ENCODE measurements around the gene TBX4.

Gene TBX4

DNA sequence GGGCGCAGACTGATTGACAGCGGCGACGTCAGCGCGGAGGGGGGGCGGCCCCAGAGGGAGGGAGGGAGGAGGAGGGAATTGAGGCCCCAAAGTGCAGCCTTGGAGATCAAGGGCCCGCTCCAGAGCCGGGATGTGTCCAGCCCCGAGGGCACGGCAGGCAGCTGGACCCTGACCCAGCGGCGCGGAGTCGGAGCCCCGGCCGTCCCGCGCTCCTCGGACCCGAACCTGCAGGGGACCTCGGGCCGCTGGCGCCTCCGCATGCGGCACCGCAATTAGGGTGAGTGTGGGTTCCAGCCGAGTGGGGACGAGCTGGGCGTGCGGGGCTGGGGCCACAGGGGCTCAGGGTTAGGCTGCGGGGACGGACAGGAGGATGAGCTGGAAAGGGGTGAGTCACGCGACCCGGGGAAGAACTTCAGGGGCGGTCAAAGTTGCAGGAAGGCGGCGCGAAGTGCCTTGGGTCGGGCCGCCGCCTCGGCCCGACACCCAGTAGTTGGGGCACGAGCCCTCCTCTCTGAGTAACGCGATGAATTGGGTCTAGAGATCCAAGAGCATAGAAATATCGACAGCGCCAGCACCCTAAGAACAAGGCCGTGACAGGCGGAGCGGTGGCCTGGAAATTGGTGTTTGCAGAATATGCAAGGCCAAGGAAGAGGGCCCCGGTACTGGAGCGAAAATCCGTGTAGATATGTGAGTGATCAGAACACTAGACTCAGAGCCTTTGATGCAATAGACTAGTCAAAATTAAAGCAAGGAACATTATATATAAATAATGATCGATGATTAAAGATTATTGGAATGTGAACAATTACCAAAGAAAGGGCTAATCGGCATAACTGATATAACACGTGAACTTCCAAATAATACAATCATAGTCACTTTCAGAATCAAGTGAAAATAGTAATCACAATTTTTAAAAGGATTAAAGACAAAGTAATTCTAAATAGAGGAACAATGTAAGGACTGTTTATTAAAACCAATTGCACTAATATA is at the start of gene TBX4:
TBX4 (plus strand) TSS at position 122 of the 990 bp plus-strand sequence. CDS start 4,069 bp downstream, outside the sequence.
- Mint-ChIP-seq H3K36me3 (ENCODE audit: low read depth) (no peaks in the 10 kb centered on the region), H3K27me3 (peaks cover 67% of the 10 kb centered on the region), H3K4me1 (peaks cover 24% of the 10 kb centered on the region), H3K9me3 (no peaks in the 10 kb centered on the region), H3K27ac (no peak within 1 kb of the TSS), H3K4me3 (peak within 1 kb of the TSS; percentile 26)
- ATAC-seq: no peak
- no peak for DNase-seq

DNA sequence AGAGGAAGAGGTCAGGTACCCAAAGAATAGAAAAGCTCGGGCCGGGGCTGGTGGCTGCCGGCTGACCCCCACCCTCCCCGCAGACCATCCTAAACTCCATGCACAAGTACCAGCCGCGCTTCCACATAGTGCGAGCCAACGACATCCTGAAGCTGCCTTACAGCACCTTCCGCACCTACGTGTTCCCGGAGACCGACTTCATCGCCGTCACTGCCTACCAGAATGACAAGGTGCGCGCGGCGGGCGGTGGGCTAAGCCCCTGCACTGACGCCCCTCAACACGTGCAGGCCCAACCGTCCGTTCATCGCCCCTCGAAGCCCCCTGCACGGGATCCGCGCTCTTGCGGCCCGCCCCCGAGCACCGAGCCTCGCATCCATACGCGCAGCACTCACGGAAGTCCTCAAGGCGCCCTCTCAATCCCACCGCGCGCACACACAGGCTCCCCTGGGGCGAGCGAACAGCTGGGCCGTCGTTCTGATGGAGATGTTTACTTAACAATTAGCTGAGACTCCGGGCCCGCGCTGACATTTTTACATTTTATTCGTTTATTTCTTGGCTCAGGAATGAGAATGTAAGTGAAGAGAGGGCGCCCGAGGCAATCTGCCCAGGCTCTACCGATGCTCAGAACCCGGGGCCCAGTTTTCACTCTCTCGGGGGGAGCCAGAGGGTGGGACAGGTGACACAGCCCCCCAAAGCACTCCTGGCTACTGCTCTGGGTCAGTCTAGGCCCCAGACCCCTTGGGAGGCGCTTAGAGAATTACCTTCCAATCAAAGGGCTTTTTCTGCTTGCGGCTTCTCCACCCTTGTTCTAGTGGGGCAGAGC is 49.0 kb upstream of the TBX4 start:
- peaks cover 67% of the 10 kb centered on the region for H3K27me3 Mint-ChIP-seq
- peaks cover 42% of the 10 kb centered on the region for H3K4me1 Mint-ChIP-seq
- peaks cover 2% of the 10 kb centered on the region for H3K36me3 Mint-ChIP-seq (ENCODE audit: low read depth)
- no peak overlapping the region for H3K27ac Mint-ChIP-seq
- no peaks in the 10 kb centered on the region for H3K9me3 Mint-ChIP-seq
- no peak for ATAC-seq
- H3K4me3 Mint-ChIP-seq: peak overlapping the region; percentile 49
- DNase-seq: no peak

DNA sequence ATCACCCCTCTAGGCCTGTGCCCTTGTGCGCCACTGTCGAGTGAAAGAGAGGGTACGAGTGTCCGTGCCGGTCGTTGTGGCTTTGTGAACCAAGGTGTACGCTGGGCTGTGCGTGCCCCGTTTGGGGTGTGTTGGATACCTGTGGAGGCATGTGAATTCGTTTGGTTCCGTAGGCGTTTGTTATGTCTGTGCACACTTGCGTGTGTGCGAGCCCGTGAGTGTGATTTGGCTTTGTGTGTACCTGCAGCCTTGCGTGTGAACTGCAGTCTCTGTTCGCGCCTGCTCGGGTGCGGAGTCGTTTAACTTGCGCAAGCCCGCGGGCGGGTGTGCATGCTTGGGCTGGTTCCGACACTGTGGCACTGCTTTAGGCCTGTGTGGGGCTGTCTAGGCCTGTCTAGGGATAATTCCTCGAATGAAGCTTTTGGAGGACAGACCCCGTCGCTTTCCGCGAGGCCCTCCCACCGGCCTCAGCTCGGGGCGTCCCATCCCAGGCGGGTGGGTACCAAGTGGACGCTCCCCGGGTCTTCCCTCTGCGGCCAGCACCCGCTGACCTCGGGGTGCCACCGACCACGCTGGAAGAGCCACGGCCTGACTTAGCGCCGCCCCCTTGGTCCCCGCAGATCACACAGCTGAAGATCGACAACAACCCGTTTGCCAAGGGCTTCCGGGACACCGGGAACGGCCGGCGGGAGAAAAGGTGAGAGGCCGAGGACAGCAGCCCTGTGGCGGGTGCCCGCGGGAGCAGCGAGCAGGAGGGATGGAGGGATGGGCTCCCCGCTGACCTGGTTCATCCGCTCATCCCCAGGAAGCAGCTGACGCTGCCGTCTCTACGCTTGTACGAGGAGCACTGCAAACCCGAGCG is 48.2 kb upstream of the TBX4 start:
- no peak for ATAC-seq
- no peaks in the 10 kb centered on the region for H3K9me3 Mint-ChIP-seq
- H3K27me3 Mint-ChIP-seq: peaks cover 69% of the 10 kb centered on the region
- no peak overlapping the region for H3K27ac Mint-ChIP-seq
- H3K36me3 Mint-ChIP-seq (ENCODE audit: low read depth): no peaks in the 10 kb centered on the region
- no peak overlapping the region for H3K4me3 Mint-ChIP-seq
- DNase-seq: no peak
- H3K4me1 Mint-ChIP-seq: peaks cover 41% of the 10 kb centered on the region

DNA sequence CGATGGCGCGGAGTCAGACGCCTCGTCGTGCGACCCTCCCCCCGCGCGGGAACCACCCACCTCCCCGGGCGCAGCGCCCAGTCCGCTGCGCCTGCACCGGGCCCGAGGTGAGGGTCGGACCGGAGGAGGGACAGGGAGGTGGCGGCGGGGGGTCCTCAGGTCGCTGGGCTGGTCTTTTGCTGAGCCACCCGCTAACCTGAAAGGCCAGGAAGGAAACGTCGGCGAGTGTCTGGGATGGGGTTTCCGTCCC is 47.6 kb upstream of the TBX4 start:
- H3K4me1 Mint-ChIP-seq: peaks cover 41% of the 10 kb centered on the region
- no peaks in the 10 kb centered on the region for H3K36me3 Mint-ChIP-seq (ENCODE audit: low read depth)
- no peak overlapping the region for H3K4me3 Mint-ChIP-seq
- no peaks in the 10 kb centered on the region for H3K9me3 Mint-ChIP-seq
- peaks cover 68% of the 10 kb centered on the region for H3K27me3 Mint-ChIP-seq
- DNase-seq: no peak
- H3K27ac Mint-ChIP-seq: no peak overlapping the region
- no peak for ATAC-seq

DNA sequence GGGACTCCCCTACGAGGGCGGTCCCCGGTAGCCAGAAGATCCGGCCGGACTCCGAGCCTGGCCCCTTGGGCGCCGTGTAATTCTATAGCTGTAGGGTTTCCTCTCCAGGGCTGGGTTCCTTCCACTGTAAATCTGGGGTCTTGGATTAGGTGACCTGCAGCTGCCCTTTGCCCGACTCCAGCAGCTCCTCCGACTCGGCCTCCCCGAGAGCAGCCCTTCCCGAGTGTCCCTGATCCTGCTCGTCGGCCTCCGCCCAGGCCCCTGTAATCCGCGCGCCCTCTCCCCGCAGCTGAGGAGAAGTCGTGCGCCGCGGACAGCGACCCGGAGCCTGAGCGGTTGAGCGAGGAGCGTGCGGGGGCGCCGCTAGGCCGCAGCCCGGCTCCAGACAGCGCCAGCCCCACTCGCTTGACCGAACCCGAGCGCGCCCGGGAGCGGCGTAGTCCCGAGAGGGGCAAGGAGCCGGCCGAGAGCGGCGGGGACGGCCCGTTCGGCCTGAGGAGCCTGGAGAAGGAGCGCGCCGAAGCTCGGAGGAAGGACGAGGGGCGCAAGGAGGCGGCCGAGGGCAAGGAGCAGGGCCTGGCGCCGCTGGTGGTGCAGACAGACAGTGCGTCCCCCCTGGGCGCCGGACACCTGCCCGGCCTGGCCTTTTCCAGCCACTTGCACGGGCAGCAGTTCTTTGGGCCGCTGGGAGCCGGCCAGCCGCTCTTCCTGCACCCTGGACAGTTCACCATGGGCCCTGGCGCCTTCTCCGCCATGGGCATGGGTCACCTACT is 47.1 kb upstream of the TBX4 start:
- Mint-ChIP-seq H3K9me3 (no peaks in the 10 kb centered on the region), H3K36me3 (ENCODE audit: low read depth) (no peaks in the 10 kb centered on the region), H3K4me1 (peaks cover 45% of the 10 kb centered on the region), H3K4me3 (no peak overlapping the region), H3K27ac (no peak overlapping the region), H3K27me3 (peaks cover 71% of the 10 kb centered on the region)
- DNase-seq (no peak), ATAC-seq (no peak)

DNA sequence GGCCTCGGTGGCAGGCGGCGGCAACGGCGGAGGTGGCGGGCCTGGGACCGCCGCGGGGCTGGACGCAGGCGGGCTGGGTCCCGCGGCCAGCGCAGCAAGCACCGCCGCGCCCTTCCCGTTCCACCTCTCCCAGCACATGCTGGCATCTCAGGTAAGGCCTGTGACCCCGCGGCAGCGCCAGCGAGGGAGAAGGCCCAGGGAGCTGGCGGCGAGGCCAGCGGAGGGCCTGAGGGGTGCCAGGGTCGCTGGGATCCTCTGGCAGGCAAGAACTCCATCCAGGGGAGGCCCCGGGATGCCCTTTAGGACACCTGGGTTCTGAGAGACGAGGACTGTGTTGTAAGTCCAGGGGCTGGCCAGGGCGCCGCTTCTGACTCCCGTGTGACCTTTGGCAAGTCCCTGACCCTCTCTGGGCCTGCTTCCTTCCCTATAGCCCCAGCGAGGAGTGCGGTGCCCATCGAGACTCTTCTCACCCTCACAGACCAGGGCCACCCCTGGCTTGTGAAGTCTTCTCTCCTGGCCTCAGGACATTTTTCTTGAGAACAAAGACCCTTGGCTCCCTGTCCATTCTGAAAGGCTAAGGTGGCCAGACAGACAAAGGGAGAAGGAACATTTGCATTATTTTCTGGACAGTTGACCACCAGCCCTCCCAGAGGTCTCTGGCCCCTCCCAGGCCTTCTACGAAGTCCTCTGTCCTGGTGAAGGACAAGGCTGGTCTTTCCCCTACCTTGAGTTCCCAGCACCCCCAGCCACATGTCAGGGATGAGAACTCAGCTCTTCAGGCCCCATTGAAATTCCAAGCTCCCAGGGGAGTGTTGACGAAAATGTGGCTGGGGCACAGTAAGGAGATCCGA is 46.3 kb upstream of the TBX4 start:
- H3K4me1 Mint-ChIP-seq: peaks cover 46% of the 10 kb centered on the region
- no peak for DNase-seq
- H3K9me3 Mint-ChIP-seq: no peaks in the 10 kb centered on the region
- no peak for ATAC-seq
- no peaks in the 10 kb centered on the region for H3K36me3 Mint-ChIP-seq (ENCODE audit: low read depth)
- H3K4me3 Mint-ChIP-seq: no peak overlapping the region
- peaks cover 75% of the 10 kb centered on the region for H3K27me3 Mint-ChIP-seq
- H3K27ac Mint-ChIP-seq: no peak overlapping the region

DNA sequence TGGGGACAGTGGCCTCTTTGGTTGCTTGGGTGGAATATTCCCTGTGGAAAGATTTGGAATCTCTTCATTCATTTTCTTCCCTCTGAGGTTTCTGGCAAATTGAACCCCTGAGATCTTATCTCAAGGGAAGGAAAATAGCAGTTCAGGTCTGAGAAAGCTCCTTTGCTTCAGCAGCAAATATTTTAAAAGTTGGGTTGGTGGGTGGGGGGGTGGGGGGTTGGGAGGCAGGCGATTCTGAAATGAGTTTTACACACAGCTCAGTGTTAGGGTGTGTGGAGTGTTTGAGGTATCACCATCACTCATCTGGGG is 45.7 kb upstream of the TBX4 start:
- no peak for ATAC-seq
- no peak overlapping the region for H3K4me3 Mint-ChIP-seq
- H3K27me3 Mint-ChIP-seq: peaks cover 70% of the 10 kb centered on the region
- no peak for DNase-seq
- H3K36me3 Mint-ChIP-seq (ENCODE audit: low read depth): no peaks in the 10 kb centered on the region
- peaks cover 43% of the 10 kb centered on the region for H3K4me1 Mint-ChIP-seq
- H3K9me3 Mint-ChIP-seq: no peaks in the 10 kb centered on the region
- H3K27ac Mint-ChIP-seq: no peak overlapping the region

DNA sequence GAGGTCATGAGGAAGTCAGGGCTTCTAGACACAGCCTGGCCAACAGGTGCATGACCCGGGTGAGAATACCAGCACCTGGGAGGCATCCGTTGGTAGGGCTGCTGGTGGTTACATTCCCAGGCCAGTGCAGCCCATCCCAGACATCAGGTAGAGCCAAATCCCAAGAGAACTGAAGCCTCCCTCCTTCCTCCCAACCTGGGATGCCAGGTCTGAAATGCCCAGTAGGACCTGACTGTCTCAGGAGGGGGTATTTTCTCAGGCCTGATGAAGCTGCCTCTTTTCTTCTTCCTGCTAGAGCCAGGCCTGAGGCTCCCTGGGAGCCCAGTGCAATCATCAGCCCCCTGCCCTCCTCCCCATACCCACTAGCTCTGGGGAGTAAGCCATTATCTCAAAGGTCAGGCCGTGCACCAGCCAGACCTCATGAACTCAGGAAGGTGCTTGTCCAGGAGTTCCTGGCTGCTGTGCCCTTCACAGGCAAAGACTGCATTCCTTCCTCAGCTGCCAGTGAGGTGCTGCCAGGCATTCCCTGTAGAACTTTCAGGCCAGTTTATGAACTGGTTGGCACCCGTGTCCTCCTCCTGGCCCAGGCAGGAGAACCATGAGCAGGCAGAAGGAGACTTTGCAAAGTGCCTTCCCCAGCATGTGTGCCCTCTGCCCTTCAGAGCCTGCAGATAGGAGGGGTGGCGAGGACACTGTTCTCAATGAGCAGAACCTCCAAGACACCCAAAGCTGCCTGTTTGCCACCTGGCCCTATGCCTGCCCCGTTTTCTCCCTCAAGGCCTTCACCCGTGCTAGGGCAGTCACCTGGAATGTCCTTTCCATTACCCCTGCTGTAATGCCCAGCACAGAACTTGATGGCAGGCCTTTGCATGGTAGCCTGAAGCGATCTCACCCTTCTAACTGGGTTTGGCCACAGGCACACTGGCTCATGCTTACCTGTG is 45.0 kb upstream of the TBX4 start:
- no peak for ATAC-seq
- peaks cover 40% of the 10 kb centered on the region for H3K4me1 Mint-ChIP-seq
- no peak overlapping the region for H3K27ac Mint-ChIP-seq
- no peak for DNase-seq
- H3K9me3 Mint-ChIP-seq: no peaks in the 10 kb centered on the region
- H3K27me3 Mint-ChIP-seq: peaks cover 64% of the 10 kb centered on the region
- no peaks in the 10 kb centered on the region for H3K36me3 Mint-ChIP-seq (ENCODE audit: low read depth)
- H3K4me3 Mint-ChIP-seq: no peak overlapping the region

DNA sequence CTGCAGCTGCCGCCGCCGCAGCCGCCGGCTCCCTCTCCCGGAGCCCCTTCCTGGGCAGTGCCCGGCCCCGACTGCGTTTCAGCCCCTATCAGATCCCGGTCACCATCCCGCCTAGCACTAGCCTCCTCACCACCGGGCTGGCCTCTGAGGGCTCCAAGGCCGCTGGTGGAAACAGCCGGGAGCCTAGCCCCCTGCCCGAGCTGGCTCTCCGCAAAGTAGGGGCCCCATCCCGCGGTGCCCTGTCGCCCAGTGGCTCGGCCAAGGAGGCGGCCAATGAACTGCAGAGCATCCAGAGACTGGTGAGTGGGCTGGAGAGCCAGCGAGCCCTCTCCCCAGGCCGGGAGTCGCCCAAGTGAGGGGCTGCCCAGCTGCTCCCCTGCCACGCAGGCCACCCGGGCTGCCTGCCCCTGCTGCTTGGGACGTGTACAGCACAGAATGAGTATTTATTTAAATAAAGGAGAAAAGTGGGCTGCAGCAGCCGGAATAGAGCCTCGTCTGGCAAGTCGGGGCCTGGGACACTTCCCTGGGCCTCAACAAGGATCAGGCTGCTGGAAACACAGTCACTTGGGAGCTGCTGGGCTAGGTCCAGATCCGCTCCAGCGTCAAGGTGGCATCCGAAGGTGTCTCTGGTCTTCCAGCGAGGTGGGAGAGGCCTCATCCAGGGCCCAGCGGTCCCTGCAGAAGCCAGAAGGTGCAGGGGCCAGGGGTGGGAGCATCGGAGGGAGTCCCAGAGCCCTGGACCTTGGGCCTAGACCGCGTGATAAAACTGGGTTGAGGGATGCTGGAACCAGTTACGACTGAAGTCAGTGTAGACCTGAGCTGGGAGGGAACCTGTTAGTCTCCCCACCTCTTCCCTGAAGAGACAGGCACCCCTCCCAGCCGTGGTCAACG is 43.8 kb upstream of the TBX4 start:
- Mint-ChIP-seq H3K27ac (no peak overlapping the region), H3K4me1 (peaks cover 30% of the 10 kb centered on the region), H3K4me3 (peak overlapping the region; percentile 29), H3K27me3 (peaks cover 58% of the 10 kb centered on the region), H3K9me3 (no peaks in the 10 kb centered on the region), H3K36me3 (ENCODE audit: low read depth) (no peaks in the 10 kb centered on the region)
- ATAC-seq: no peak
- no peak for DNase-seq

DNA sequence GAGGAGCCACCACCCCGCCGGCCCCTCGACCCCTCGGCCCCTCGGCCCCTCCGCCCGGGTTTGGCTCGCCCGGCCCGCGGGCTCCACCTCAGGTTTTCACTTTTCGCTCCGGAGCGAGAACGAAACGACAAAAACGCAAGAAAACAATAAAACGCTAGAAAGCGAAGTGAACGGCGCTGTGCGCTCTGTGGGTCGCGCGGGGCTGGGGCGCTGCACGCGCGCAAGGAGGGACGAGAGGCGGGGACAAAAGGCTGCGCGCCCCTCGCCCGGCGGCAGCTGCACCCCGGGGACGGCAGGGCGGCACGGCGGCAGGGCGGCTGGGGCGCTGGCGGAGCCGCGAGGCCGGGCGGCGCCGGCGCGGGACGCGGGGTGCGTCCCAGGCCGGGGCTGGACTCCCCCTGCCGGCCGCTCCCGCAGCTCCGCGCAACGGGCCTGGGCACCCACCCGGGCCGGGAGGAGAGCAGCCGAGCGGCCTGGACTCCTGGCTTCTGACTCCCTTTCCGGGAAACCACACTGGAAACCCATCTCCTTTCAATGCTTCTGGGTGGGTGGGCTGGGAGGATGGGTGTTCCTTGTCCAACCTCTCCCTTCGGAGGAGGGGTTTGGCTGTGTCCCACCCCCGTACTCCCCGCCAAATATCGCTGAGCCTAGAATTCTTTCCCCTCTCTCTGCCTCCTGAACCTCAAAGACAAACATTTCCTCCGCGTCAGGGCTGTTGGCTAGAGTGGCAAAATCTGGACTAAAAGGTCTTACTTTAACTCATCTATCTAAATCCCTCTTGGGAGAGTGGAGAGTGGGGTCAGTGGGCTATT is 42.7 kb upstream of the TBX4 start:
- H3K9me3 Mint-ChIP-seq: no peaks in the 10 kb centered on the region

More for the DNA sequence above, 42.7 kb upstream of the TBX4 start:
- Mint-ChIP-seq H3K4me3 (peak overlapping the region; percentile 65), H3K4me1 (peaks cover 21% of the 10 kb centered on the region), H3K36me3 (ENCODE audit: low read depth) (no peaks in the 10 kb centered on the region), H3K27ac (no peak overlapping the region), H3K27me3 (peaks cover 53% of the 10 kb centered on the region)
- DNase-seq: peak; percentile 53
- ATAC-seq: peak; percentile 18
